ENCODE measurements around the gene YARS1. TPM values are rescaled to one million over a fixed set of nuclear protein-coding genes. Genes with fewer than 3 reads are reported as not detected.

YARS1 gene
- total RNA-seq, 1 donor from 2014 or later = 111 TPM

- ATAC-seq (no peak), DNase-seq (no peak)
- intact Hi-C loops (cut with DNase I) = loop anchor here (5.0 kb wide), 1 partner anchor 62 kb away; no protein-coding TSS in a partner anchor
- TF ChIP-seq, protein P1, sequence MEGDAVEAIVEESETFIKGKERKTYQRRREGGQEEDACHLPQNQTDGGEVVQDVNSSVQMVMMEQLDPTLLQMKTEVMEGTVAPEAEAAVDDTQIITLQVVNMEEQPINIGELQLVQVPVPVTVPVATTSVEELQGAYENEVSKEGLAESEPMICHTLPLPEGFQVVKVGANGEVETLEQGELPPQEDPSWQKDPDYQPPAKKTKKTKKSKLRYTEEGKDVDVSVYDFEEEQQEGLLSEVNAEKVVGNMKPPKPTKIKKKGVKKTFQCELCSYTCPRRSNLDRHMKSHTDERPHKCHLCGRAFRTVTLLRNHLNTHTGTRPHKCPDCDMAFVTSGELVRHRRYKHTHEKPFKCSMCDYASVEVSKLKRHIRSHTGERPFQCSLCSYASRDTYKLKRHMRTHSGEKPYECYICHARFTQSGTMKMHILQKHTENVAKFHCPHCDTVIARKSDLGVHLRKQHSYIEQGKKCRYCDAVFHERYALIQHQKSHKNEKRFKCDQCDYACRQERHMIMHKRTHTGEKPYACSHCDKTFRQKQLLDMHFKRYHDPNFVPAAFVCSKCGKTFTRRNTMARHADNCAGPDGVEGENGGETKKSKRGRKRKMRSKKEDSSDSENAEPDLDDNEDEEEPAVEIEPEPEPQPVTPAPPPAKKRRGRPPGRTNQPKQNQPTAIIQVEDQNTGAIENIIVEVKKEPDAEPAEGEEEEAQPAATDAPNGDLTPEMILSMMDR (IDR thresholded peaks at IDR 0.05) = no peak
- peak overlapping the region; percentile 30 for H3K27ac ChIP-seq
- H3K36me3 ChIP-seq = peaks cover 70% of the 10 kb centered on the region
- H3K4me1 ChIP-seq = peaks cover 16% of the 10 kb centered on the region
- H3K9me3 ChIP-seq = no peaks in the 10 kb centered on the region
- no peak overlapping the region for H3K4me3 ChIP-seq
- no peaks in the 10 kb centered on the region for H3K27me3 ChIP-seq
Measured at GRCh38 chr1:32774464-32774808, 42.7 kb downstream of the YARS1 start.

DNA sequence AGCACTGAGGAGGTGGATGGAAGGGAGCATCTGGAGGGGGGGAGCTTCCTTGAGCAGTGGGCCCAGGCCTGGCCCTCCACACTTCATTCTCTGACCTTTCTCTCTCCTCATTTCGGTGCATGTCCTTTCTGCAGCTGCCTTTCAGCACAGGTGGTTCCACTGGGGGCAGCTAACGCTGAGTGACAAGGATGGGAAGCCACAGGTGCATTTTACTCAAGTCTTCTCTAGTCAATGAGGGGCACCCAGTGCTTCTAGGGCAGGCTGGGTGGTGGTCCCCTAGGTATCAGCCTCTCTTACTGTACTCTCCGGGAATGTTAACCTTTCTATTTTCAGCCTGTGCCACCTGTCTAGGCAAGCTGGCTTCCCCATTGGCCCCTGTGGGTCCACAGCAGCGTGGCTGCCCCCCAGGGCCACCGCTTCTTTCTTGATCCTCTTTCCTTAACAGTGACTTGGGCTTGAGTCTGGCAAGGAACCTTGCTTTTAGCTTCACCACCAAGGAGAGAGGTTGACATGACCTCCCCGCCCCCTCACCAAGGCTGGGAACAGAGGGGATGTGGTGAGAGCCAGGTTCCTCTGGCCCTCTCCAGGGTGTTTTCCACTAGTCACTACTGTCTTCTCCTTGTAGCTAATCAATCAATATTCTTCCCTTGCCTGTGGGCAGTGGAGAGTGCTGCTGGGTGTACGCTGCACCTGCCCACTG lies 43.2 kb downstream of the YARS1 start:
- H3K4me3 ChIP-seq = no peak overlapping the region
- no peaks in the 10 kb centered on the region for H3K9me3 ChIP-seq
- peak overlapping the region; percentile 30 for H3K27ac ChIP-seq
- DNase-seq (peak; percentile 55), ATAC-seq (no peak)
- peaks cover 16% of the 10 kb centered on the region for H3K4me1 ChIP-seq
- intact Hi-C loops (cut with DNase I) = loop anchor here (5.0 kb wide), 1 partner anchor 62 kb away; no protein-coding TSS in a partner anchor
- TF ChIP-seq, protein P1 (IDR thresholded peaks at IDR 0.05) = no peak
- no peaks in the 10 kb centered on the region for H3K27me3 ChIP-seq
- H3K36me3 ChIP-seq = peaks cover 65% of the 10 kb centered on the region

DNA sequence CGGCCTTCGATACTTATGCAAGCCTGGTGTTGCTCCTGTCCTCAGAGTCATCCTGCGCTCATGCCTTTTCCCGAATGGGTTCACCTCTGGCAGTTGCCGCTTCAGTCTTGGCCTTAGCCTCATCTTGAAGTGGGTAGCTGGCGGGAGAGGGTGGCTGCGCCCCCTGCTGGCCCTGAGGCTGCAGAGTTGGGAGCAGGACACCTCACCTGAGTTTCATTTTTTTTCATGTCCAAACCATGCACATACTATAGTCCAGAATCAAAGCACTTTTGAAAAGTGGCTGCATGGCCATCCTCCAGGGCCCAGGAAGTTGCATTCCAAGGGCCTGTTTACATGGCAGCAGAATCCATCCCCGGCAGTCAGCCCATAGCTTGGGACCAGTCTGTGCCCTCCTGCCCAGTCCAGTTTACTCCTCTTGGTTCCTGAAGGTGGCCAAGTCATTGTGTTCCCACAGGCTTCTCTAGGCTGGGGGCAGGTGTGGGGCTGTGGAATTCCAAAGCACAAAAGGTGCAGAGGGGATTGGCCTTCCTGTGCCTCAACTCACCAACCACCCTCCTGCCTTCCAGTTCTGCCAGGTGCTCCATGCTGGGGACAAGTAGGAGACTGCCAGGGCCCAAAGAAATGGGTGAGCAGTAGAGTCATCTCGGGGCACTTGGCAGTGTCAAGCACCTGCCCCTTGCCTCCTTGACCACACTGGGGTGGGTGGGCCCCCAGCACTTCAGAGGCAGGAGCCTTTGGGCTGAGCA lies 44.0 kb downstream of the YARS1 start:
- no peak overlapping the region for H3K4me3 ChIP-seq
- TF ChIP-seq, protein P1 (IDR thresholded peaks at IDR 0.05) = peak; percentile 91
- H3K27ac ChIP-seq = no peak overlapping the region
- no peaks in the 10 kb centered on the region for H3K9me3 ChIP-seq
- no peaks in the 10 kb centered on the region for H3K27me3 ChIP-seq
- peaks cover 19% of the 10 kb centered on the region for H3K4me1 ChIP-seq
- intact Hi-C loops (cut with DNase I) = loop anchor here (5.0 kb wide), 1 partner anchor 61 kb away; no protein-coding TSS in a partner anchor
- DNase-seq (peak; percentile 91), ATAC-seq (peak; percentile 88)
- H3K36me3 ChIP-seq = peaks cover 57% of the 10 kb centered on the region

GRCh38 chr1:32772281-32773017 lies 44.7 kb downstream of the YARS1 start:
- Histone ChIP-seq H3K27me3 (no peaks in the 10 kb centered on the region), H3K4me1 (peaks cover 26% of the 10 kb centered on the region), H3K36me3 (peaks cover 51% of the 10 kb centered on the region), H3K4me3 (no peak overlapping the region), H3K9me3 (no peaks in the 10 kb centered on the region), H3K27ac (no peak overlapping the region)
- intact Hi-C loops (cut with DNase I) = loop anchor here (5.0 kb wide), 1 partner anchor 60 kb away; no protein-coding TSS in a partner anchor
- DNase-seq = no peak
- no peak for ATAC-seq
- TF ChIP-seq, protein P1 (IDR thresholded peaks at IDR 0.05) = no peak

- intact Hi-C loops (cut with DNase I) = loop anchor here (5.0 kb wide), 1 partner anchor 59 kb away; no protein-coding TSS in a partner anchor
- peak; percentile 60 for DNase-seq
- H3K27me3 ChIP-seq = no peaks in the 10 kb centered on the region
Measured at GRCh38 chr1:32771561-32772280, 45.4 kb downstream of the YARS1 start.

More at GRCh38 chr1:32771561-32772280, 45.4 kb downstream of the YARS1 start:
- Histone ChIP-seq H3K36me3 (peaks cover 45% of the 10 kb centered on the region), H3K4me1 (peaks cover 33% of the 10 kb centered on the region), H3K27ac (no peak overlapping the region), H3K4me3 (no peak overlapping the region), H3K9me3 (no peaks in the 10 kb centered on the region)
- TF ChIP-seq, protein P1 (IDR thresholded peaks at IDR 0.05) = no peak
- ATAC-seq = no peak
